Measurements from ENCODE around the gene FGD4.

GRCh38 chr12:32566663-32567295, 167.4 kb downstream of the FGD4 start:
- TF ChIP-seq POLR2AphosphoS5 (IDR thresholded peaks at IDR 0.05; ENCODE audit: low read depth, low read length), result no peak
- TF ChIP-seq TAF1 (IDR thresholded peaks at IDR 0.05; ENCODE audit: low read depth, low read length), result no peak
- TF ChIP-seq POLR2A (IDR thresholded peaks at IDR 0.05; ENCODE audit: low read depth, low read length), result no peak
- TF ChIP-seq SPI1 (IDR thresholded peaks at IDR 0.05; ENCODE audit: low read depth, low read length), result no peak
